ENCODE data around the gene BAZ1B.
A peak's percentile ranks its signal among the peaks of the same experiment; 100 is the strongest.

Gene BAZ1B

GRCh38 chr7:73520673-73521635 is 1.1 kb downstream of the BAZ1B start:
- H3K4me1 ChIP-seq (ENCODE audit: control insufficient read depth, insufficient read depth, low read length, poor library complexity, severe bottlenecking): peaks cover 4% of the 10 kb centered on the region
- WGBS, 2 experiments (ENCODE audit: insufficient coverage in 2 of 2): 2 to 3% methylated on average over 14 to 18 of the region's 36 CpGs
- H3K9me3 ChIP-seq (ENCODE audit: control insufficient read depth, low read length): no peaks in the 10 kb centered on the region
- H3K4me3 ChIP-seq (ENCODE audit: extremely low read depth, insufficient read depth, low read length, poor library complexity, severe bottlenecking): peak overlapping the region; percentile 89
- peaks cover 44% of the 10 kb centered on the region for H3K36me3 ChIP-seq (ENCODE audit: control insufficient read depth, insufficient read depth, low read length)
- H3K27ac ChIP-seq (ENCODE audit: low read depth, low read length, severe bottlenecking): peak overlapping the region; percentile 89

- peaks cover 53% of the 10 kb centered on the region for H3K36me3 ChIP-seq (ENCODE audit: control insufficient read depth, insufficient read depth, low read length)
- H3K4me1 ChIP-seq (ENCODE audit: control insufficient read depth, insufficient read depth, low read length, poor library complexity, severe bottlenecking): peaks cover 4% of the 10 kb centered on the region
- H3K9me3 ChIP-seq (ENCODE audit: control insufficient read depth, low read length): no peaks in the 10 kb centered on the region
- no peak overlapping the region for H3K27ac ChIP-seq (ENCODE audit: low read depth, low read length, severe bottlenecking)
- peak overlapping the region; percentile 89 for H3K4me3 ChIP-seq (ENCODE audit: extremely low read depth, insufficient read depth, low read length, poor library complexity, severe bottlenecking)
- 80 to 88% methylated on average over 12 to 14 of the region's 18 CpGs for WGBS, 2 experiments (ENCODE audit: insufficient coverage in 2 of 2)
Observed at GRCh38 chr7:73519867-73520672, 2.0 kb downstream of the BAZ1B start.

- peaks cover 69% of the 10 kb centered on the region for H3K36me3 ChIP-seq (ENCODE audit: control insufficient read depth, insufficient read depth, low read length)
- 76 to 100% methylated on average over 4 to 5 of the region's 5 CpGs for WGBS, 2 experiments (ENCODE audit: insufficient coverage in 2 of 2)
Observed at GRCh38 chr7:73518470-73518869, 3.6 kb downstream of the BAZ1B start.

GRCh38 chr7:73517241-73517995 is 4.7 kb downstream of the BAZ1B start:
- H3K27ac ChIP-seq (ENCODE audit: low read depth, low read length, severe bottlenecking): no peak overlapping the region
- peaks cover 79% of the 10 kb centered on the region for H3K36me3 ChIP-seq (ENCODE audit: control insufficient read depth, insufficient read depth, low read length)
- H3K9me3 ChIP-seq (ENCODE audit: control insufficient read depth, low read length): no peaks in the 10 kb centered on the region
- H3K4me1 ChIP-seq (ENCODE audit: control insufficient read depth, insufficient read depth, low read length, poor library complexity, severe bottlenecking): peaks cover 4% of the 10 kb centered on the region
- WGBS, 2 experiments (ENCODE audit: insufficient coverage in 2 of 2): 95 to 100% methylated on average over 5 of the region's 6 CpGs
- no peak overlapping the region for H3K4me3 ChIP-seq (ENCODE audit: extremely low read depth, insufficient read depth, low read length, poor library complexity, severe bottlenecking)

More at GRCh38 chr7:73518470-73518869, 3.6 kb downstream of the BAZ1B start:
- H3K9me3 ChIP-seq (ENCODE audit: control insufficient read depth, low read length): no peaks in the 10 kb centered on the region
- H3K4me1 ChIP-seq (ENCODE audit: control insufficient read depth, insufficient read depth, low read length, poor library complexity, severe bottlenecking): peaks cover 4% of the 10 kb centered on the region
- H3K27ac ChIP-seq (ENCODE audit: low read depth, low read length, severe bottlenecking): no peak overlapping the region
- H3K4me3 ChIP-seq (ENCODE audit: extremely low read depth, insufficient read depth, low read length, poor library complexity, severe bottlenecking): peak overlapping the region; percentile 2

GRCh38 chr7:73515178-73515577 is 6.9 kb downstream of the BAZ1B start:
- Histone ChIP-seq H3K27ac (ENCODE audit: low read depth, low read length, severe bottlenecking) (no peak overlapping the region), H3K36me3 (ENCODE audit: control insufficient read depth, insufficient read depth, low read length) (peaks cover 95% of the 10 kb centered on the region), H3K9me3 (ENCODE audit: control insufficient read depth, low read length) (no peaks in the 10 kb centered on the region), H3K4me1 (ENCODE audit: control insufficient read depth, insufficient read depth, low read length, poor library complexity, severe bottlenecking) (peaks cover 4% of the 10 kb centered on the region), H3K4me3 (ENCODE audit: extremely low read depth, insufficient read depth, low read length, poor library complexity, severe bottlenecking) (no peak overlapping the region)
- 100% methylated on average over 3 of the region's 3 CpGs; no CpG with 5 or more reads in 1 of the 2 experiments for WGBS, 2 experiments (ENCODE audit: insufficient coverage in 2 of 2)

GRCh38 chr7:73512018-73512780 is 9.9 kb downstream of the BAZ1B start:
- Histone ChIP-seq H3K4me3 (ENCODE audit: extremely low read depth, insufficient read depth, low read length, poor library complexity, severe bottlenecking) (no peak overlapping the region), H3K27ac (ENCODE audit: low read depth, low read length, severe bottlenecking) (no peak overlapping the region), H3K4me1 (ENCODE audit: control insufficient read depth, insufficient read depth, low read length, poor library complexity, severe bottlenecking) (no peaks in the 10 kb centered on the region), H3K9me3 (ENCODE audit: control insufficient read depth, low read length) (no peaks in the 10 kb centered on the region), H3K36me3 (ENCODE audit: control insufficient read depth, insufficient read depth, low read length) (peaks cover 96% of the 10 kb centered on the region)
- WGBS, 2 experiments (ENCODE audit: insufficient coverage in 2 of 2): no CpG with 5 or more reads among the region's 8 CpGs

- Histone ChIP-seq H3K27ac (ENCODE audit: low read depth, low read length, severe bottlenecking) (no peak overlapping the region), H3K36me3 (ENCODE audit: control insufficient read depth, insufficient read depth, low read length) (peaks cover 94% of the 10 kb centered on the region), H3K4me3 (ENCODE audit: extremely low read depth, insufficient read depth, low read length, poor library complexity, severe bottlenecking) (no peak overlapping the region), H3K9me3 (ENCODE audit: control insufficient read depth, low read length) (no peaks in the 10 kb centered on the region), H3K4me1 (ENCODE audit: control insufficient read depth, insufficient read depth, low read length, poor library complexity, severe bottlenecking) (no peaks in the 10 kb centered on the region)
- WGBS, 2 experiments (ENCODE audit: insufficient coverage in 2 of 2): 94 to 100% methylated on average over 4 of the region's 5 CpGs
Observed at GRCh38 chr7:73509463-73509862, 12.6 kb downstream of the BAZ1B start.

GRCh38 chr7:73507556-73507955 is 14.5 kb downstream of the BAZ1B start:
- no peaks in the 10 kb centered on the region for H3K4me1 ChIP-seq (ENCODE audit: control insufficient read depth, insufficient read depth, low read length, poor library complexity, severe bottlenecking)
- H3K4me3 ChIP-seq (ENCODE audit: extremely low read depth, insufficient read depth, low read length, poor library complexity, severe bottlenecking): no peak overlapping the region
- no peaks in the 10 kb centered on the region for H3K9me3 ChIP-seq (ENCODE audit: control insufficient read depth, low read length)
- WGBS, 2 experiments (ENCODE audit: insufficient coverage in 2 of 2): no CpG with 5 or more reads among the region's 2 CpGs
- H3K27ac ChIP-seq (ENCODE audit: low read depth, low read length, severe bottlenecking): no peak overlapping the region
- H3K36me3 ChIP-seq (ENCODE audit: control insufficient read depth, insufficient read depth, low read length): peaks cover 96% of the 10 kb centered on the region

- H3K36me3 ChIP-seq (ENCODE audit: control insufficient read depth, insufficient read depth, low read length): peaks cover 95% of the 10 kb centered on the region
- H3K9me3 ChIP-seq (ENCODE audit: control insufficient read depth, low read length): no peaks in the 10 kb centered on the region
- no peaks in the 10 kb centered on the region for H3K4me1 ChIP-seq (ENCODE audit: control insufficient read depth, insufficient read depth, low read length, poor library complexity, severe bottlenecking)
- WGBS, 2 experiments (ENCODE audit: insufficient coverage in 2 of 2): no CpG with 5 or more reads among the region's 1 CpG
- H3K27ac ChIP-seq (ENCODE audit: low read depth, low read length, severe bottlenecking): no peak overlapping the region
- no peak overlapping the region for H3K4me3 ChIP-seq (ENCODE audit: extremely low read depth, insufficient read depth, low read length, poor library complexity, severe bottlenecking)
Observed at GRCh38 chr7:73504920-73505319, 17.2 kb downstream of the BAZ1B start.

GRCh38 chr7:73504017-73504416 is 18.1 kb downstream of the BAZ1B start:
- no peak overlapping the region for H3K4me3 ChIP-seq (ENCODE audit: extremely low read depth, insufficient read depth, low read length, poor library complexity, severe bottlenecking)
- H3K27ac ChIP-seq (ENCODE audit: low read depth, low read length, severe bottlenecking): no peak overlapping the region
- no peaks in the 10 kb centered on the region for H3K9me3 ChIP-seq (ENCODE audit: control insufficient read depth, low read length)
- no peaks in the 10 kb centered on the region for H3K4me1 ChIP-seq (ENCODE audit: control insufficient read depth, insufficient read depth, low read length, poor library complexity, severe bottlenecking)
- H3K36me3 ChIP-seq (ENCODE audit: control insufficient read depth, insufficient read depth, low read length): peaks cover 95% of the 10 kb centered on the region
- 93 to 100% methylated on average over 2 of the region's 2 CpGs for WGBS, 2 experiments (ENCODE audit: insufficient coverage in 2 of 2)
